ENCODE results near the gene NAA10. TPM values are rescaled to one million over a fixed set of nuclear protein-coding genes. Genes with fewer than 3 reads are reported as not detected.

The NAA10 gene
- total RNA-seq, result 81.8 and 123 TPM in 2 replicates

DNA sequence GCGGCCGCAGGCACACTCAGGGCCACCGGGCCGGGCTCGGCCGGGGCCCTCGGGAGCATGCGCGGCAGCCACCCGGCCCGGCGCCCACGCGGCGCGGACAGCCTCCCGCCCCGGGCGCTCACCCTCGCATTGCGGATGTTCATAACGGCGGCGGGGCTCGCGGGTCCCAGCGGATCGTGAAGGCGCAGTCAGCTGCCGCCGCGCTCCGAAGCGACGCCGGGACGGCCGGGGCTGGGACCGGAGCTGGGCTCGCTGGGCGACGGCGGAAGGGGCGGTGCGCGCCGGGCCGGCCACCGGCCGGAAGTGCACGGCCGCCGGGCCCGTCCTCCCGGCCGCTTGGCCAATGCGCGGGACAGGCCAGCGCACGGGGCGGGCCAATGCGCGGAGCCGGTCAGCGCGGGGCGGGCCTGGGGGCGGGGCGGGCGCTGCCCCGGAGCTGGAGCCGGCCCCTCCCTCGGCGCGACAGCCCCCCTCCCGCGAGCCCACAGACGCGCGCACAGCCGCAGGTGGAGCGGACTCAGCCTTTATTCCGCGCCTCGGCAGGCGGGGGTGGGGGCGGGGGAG lies at the start of gene NAA10:
TSS of gene NAA10 (minus strand) at position 276 of the 564 bp plus-strand sequence. CDS start at position 143, 133 bp downstream.

DNA sequence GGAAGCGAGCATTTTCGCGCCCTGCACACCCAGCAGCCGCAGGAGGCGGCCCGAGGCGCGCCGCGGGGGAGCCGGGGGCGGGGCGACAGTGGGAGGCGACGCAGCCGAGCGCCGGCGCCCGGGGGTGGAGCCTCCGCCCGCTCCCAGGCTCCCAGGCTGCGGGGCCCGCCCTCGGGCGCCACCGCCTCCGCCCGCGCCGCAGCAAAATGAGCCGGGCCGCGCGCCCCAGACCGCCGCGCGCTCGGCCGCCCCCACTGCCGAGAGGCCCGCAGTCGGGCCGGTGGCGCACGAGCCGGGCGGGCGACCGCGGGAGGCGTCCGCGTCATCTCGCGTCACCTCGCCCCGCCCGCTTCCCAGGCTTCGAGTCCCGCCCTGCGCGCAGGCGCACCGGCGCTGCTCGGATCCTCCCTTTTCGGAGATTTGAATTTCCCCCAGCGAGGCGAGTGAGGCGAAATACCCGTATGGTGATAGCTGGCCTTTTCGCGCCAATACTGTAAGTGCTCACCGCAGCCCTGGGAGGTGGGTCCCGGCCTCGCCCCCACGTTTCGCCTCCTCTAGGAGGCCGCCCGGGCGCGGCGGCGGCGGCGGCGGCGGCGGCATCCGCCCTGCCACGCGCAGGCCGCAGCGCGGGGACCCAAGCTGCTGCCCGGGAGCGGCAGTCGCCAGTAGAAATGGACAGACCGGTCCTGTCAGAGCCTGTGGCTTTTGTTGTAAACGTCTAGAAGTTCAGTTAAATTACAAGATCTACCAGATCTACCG lies 37.7 kb upstream of the NAA10 start, which contains the start of gene TMEM187:
TSS of gene TMEM187 (plus strand) at position 387 of the 759 bp plus-strand sequence. CDS start 9,309 bp downstream, outside the sequence.

DNA sequence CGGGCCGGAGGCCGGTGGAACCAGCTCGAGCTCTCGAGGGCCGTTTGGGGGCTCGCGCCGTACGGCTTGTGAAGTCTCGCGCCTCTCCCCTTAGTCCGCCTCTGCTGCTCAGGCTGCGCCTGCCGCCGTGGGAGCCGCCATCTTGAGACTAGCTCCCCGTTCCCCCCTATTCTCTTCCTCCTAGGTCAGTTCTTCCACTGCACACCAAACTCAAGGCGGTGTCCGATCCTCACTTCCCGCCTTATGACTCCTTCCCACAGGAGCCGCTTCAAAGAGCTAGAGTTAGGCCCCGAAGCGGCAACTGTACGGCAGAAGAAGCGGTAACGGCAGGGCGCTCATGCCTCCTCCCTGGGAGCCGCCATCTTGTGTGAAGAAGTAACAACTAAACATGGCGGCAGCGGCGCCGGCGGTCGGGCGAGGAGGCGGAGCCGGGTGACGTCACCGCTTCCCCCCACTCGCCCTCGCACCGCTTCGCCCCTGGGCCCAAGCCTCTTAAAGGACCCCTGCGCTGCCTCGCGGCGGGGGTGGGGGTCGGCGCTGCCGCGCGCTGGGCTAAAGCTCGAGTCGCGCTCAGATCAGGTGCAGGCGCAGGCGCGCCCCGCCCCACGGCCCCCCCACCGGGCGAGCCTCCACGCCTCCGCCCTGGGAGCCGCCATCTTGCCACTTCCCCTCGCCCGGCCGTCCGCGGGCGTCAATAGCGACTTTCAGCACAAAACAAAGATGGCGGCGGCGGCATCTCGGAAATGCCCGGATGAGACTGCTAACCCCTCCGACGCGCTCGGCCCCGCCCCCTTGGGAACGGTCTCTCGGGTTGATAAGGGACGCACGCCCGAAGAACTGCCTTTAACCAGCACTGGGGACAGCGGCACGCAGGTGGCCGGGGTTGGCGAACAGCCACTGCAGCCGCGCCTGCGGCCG lies 36.9 kb upstream of the NAA10 start, which contains the start of gene HCFC1:
TSS of gene HCFC1 (minus strand) at position 369 of the 918 bp plus-strand sequence. CDS start 978 bp downstream, outside the sequence.

DNA sequence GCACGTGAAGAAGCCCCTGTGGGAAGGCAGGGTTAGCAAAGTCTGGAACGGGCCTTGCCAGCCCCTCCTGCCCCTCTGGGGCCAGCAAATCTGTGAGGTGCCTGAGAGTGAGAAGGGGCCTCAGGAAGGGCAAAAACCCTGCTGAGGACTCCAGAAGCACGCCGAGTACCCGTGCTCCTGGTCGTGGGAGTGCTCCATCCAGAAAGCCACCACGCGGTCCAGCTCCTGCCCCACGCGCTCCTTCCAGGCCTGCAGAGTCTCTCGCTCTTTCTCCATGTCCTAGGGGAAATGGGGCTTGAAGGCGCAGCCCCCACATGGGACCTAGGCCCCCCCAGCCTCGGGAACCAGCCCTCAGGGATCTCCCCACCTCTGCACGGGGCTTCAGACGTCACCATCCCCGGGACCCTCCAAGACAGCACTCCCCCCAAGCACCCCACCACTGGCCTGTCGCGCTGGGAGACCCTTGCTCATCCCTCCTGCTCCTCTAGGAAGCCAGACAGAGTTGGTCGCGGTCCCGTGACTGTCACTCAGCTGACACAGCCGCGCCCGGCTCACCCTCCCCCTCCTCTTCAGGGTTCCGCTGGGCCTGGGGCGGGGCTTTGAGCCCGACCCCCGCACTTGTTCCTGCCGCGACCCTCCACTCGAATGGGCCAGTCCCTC lies 9.4 kb upstream of the NAA10 start, which contains the start of gene RENBP:
TSS of gene RENBP (minus strand) at position 504 of the 660 bp plus-strand sequence. CDS start at position 471, 33 bp downstream.

DNA sequence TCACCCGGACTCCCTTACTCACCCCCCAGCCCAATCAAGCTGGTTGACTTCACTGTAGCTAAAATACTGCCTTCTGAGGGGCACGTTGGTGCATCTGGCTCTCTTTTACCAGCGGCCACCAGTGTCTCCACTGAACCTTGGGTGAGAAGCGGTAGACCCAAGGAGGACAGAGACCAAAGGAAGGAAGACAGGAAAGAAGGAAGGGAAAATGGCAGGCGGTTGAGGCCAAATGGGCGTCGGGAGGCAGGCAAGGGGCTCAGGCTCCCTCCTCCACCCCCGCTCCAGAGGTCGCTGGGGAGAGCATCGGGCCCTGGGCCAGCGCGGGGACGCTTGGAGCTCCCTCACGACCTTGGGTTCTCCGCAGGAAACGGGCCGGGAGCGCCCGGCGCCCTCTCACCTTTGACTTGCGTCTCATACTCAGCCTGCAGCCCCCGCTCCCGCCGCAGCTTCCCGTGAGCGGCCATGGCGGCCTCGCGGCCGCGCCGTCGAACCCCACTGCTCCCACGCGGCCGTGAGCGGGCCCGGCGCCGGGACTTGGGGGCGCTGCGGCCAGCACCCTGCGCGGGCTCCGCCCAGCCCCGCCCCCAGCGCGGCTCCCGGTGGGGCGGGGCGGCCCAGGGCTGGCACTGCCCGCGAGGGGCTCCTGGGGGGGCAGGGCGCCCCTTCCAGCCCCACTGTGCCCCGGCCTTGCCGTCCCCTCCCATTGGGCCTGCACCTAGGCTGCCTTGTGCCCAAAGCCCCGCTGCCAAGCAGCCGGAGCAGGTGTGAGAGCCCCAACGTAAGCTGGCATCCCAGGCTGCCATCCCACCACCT lies 8.9 kb downstream of the NAA10 start, which contains the start of gene ARHGAP4:
TSS of gene ARHGAP4 (minus strand) at position 526 of the 813 bp plus-strand sequence. CDS start at position 464, 62 bp downstream.

DNA sequence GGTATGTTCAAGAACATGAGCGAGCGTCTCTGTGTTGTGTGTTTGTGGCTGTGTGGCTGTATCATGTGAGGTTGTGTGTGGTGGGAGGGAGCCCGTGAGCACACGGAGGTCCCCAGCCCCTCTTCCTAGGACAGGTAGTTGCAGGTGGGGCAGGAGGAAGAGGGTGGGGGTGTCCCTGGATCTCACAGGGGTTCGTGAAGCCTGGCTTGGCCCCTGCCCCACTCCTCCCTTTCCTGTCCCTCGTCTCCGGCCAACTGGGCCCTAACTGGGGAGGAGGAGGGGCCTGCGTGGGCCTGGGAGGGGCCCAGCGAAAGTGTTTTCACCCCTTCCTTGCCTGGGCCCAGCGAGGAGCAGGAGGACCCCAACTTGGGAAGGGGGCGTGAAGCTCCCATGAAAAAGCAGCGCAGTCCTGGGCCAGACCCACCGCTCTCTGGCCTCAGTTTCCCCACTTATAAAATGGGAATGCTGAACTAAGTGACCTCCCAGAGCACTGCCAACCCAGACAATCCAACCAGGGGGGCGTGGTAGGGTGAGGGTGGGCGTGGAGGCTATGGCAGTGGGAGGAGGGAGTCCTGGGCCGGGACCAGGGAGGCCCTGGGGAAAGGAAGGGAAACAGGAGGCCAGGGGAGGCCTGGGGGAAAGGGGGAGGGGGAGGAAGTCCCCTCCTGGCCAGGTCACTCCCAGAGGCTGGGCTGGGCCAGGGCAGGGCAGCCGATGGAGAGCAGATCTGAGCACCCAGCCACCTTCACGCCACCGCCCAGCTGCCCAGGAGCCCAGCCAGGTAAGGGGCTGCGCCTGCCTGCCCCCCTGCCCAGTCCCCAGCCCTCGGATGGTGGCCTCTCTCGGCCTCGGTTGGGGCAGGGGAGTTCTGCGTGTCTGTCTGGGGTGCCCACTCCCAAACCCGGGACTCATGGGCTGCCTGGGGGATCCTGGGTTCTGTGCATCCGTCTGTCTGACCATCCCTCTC lies 30.6 kb downstream of the NAA10 start, which contains the start of gene AVPR2:
TSS of gene AVPR2 (plus strand) at position 683 of the 967 bp plus-strand sequence. CDS start 473 bp downstream, outside the sequence.

DNA sequence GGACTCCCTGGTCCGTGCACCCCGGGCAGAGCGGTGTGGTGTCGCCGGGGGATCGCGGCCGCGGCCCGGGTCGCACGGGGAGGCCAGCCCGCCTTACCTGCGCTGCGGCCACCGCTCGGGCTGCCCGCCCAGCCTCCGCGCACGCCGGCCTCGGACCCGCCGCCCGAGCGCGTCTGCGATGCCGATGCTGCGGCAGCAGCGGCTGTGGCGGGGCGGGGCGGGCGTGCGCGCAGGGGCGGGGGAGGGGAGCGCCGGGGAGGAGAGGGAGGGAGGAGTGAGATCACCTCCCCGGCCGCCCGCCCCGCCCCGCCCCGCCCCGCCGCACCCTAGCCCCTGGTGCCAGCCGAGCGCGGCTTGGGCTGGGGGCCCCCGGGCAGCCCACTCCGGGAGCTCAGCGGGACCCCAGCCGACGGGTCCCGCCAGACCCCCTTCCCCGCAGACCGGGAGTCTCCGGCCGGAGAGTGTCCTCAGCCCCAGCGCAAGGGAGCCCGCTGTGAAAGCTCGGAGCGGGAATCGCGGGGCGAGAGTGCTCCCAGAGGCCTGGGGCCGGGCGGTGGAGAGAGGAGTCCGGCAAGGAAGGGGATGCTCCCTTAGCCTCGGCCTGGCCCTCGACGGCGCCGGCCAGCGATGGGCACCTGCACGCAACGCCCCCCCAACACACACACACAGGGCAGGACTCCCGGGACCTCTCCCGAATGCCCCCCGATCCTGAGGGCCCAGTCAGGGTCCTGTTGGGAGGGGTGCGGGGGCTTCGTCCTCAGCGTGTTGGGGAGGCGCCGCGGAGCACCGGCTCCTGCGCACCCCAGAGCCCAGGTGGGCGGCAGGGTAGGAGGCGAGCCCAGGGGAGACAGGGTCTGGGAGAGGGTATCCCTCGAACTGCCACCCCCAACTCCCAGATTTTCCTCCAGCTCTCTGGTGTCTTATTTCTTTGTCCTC lies 48.6 kb downstream of the NAA10 start, which contains the start of gene L1CAM:
TSS of gene L1CAM (minus strand) at position 206 of the 936 bp plus-strand sequence. CDS start 10,337 bp downstream, outside the sequence.

Small RNAs within 50 kb of the gene (small RNA-seq; reads per million reads assigned to genes)
- gene MIR3202-1 (ENCODE audit: low replicate concordance), result not detected

Other genes starting within 250 kb of the NAA10 start
- 10.0 and 16.4 TPM in 2 replicates for gene SLC6A8, start 247.1 kb downstream of the NAA10 start, total RNA-seq
- gene BCAP31, start 210.7 kb downstream of the NAA10 start, total RNA-seq, result 141 and 153 TPM in 2 replicates
- gene ABCD1, start 210.2 kb downstream of the NAA10 start, total RNA-seq, result 18.6 and 22.0 TPM in 2 replicates
- 4.0 and 4.6 TPM in 2 replicates for gene PLXNB3, start 170.8 kb downstream of the NAA10 start, total RNA-seq
- 0.44 and 1.7 TPM in 2 replicates for gene SRPK3, start 154.0 kb downstream of the NAA10 start, total RNA-seq
- gene IDH3G, start 140.7 kb downstream of the NAA10 start, total RNA-seq, result 64.6 and 81.2 TPM in 2 replicates
- gene SSR4, start 140.4 kb downstream of the NAA10 start, total RNA-seq, result 101 and 182 TPM in 2 replicates
- 0.14 TPM in 1 of 2 replicates, not detected in the other for gene PDZD4, start 104.5 kb downstream of the NAA10 start, total RNA-seq
- gene L1CAM, start 48.9 kb downstream of the NAA10 start, total RNA-seq, result 0.88 and 18.2 TPM in 2 replicates
- not detected in 2 replicates for gene AVPR2, start 30.4 kb downstream of the NAA10 start, total RNA-seq
- 1.1 and 2.9 TPM in 2 replicates for gene ARHGAP4, start 8.8 kb downstream of the NAA10 start, total RNA-seq
- 3.6 and 6.6 TPM in 2 replicates for gene RENBP, start 9.6 kb upstream of the NAA10 start, total RNA-seq
- gene HCFC1, start 36.8 kb upstream of the NAA10 start, total RNA-seq, result 31.7 and 51.8 TPM in 2 replicates
- 5.9 and 8.0 TPM in 2 replicates for gene TMEM187, start 37.7 kb upstream of the NAA10 start, total RNA-seq
- gene IRAK1, start 84.9 kb upstream of the NAA10 start, total RNA-seq, result 117 and 144 TPM in 2 replicates
- gene MECP2, start 162.7 kb upstream of the NAA10 start, total RNA-seq, result 31.5 and 33.5 TPM in 2 replicates
- gene OPN1LW, start 209.2 kb upstream of the NAA10 start, total RNA-seq, result not detected in 2 replicates
- not detected in 2 replicates for gene OPN1MW, start 247.6 kb upstream of the NAA10 start, total RNA-seq

Data from placental pericyte (primary cell).